AG04450 (cell line): ENCODE results near the gene BTG2. TPM values are rescaled to one million over a fixed set of nuclear protein-coding genes. Genes with fewer than 3 reads are reported as not detected.
A peak's percentile ranks its signal among the peaks of the same experiment; 100 is the strongest.

Source experiments
- CTCF ChIA-PET: fragments of 300-600, 350-600 bp; formaldehyde crosslinking; extraction: SDS; loops from one replicate; lab custom pipeline; 2022; ENCODE audit warnings: antibody characterized with exemption, inconsistent platforms; lab: Charles Lee
- POLR2A ChIA-PET: fragments of 350-600 bp; formaldehyde crosslinking; extraction: SDS; loops from one replicate; lab custom pipeline; 2021; ENCODE audit warnings: antibody characterized with exemption, inconsistent platforms; lab: Yijun Ruan, JAX
- DNase-seq: peaks from one replicate; pipeline ENCODE4 v3.0.0-alpha.2; 2011; ENCODE audit warnings: low read depth, low spot score
- H3K27ac ChIP-seq: one replicate; pipeline ENCODE4 v1.5.1; 2012; ENCODE audit warnings: low read depth, low read length, control low read depth
- H3K27me3 ChIP-seq: one replicate; pipeline ENCODE4 v1.6.0; 2012; ENCODE audit warnings: low read length; ENCODE audit not compliant: control insufficient read depth, insufficient read depth
- H3K4me3 ChIP-seq: 2 replicates; pipeline ENCODE4 v1.5.1; 2011; ENCODE audit warnings: mild to moderate bottlenecking, low read depth, low read length, control low read depth
- H3K9me3 ChIP-seq: 2 replicates; pipeline ENCODE4 v1.5.1; 2012; ENCODE audit warnings: low read length; ENCODE audit not compliant: control insufficient read depth, insufficient read depth
- polyA plus RNA-seq: library from polyadenylated mRNA; depleted of rRNA; stranded (reverse); fragments of >200 nt; gene quantifications from 2 replicates; pipeline ENCODE4 v1.2.3, GENCODE V29; 2011
- TF ChIP-seq, protein P1 (sequence below): IDR thresholded peaks from 2 replicates; pipeline ENCODE4 v1.5.1; 2011; ENCODE audit warnings: low read depth, low read length, control low read depth, inconsistent platforms

Gene BTG2
- polyA plus RNA-seq, 1 experiment: 36.5 TPM

DNA sequence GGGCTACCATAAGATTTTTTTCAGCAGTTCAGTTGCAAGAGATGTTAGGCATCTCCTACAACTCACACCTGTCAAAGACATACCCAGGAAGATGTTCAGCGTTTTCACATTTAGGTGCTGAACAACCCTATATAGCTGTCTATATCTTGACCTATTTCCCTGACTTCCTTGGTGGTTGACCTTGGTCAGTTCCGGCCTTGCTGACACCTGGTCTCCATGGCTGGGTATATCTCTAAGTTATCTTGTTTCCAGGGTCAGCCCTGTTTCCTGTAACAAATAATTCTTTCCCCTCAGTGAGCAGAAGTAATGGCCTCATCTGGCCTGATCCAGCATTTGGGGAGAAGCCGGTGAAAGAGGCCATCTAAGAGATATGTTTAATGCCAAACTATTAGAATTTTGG is 2.4 kb upstream of the BTG2 start:
- Histone ChIP-seq H3K27me3 (peaks cover 27% of the 10 kb centered on the region), H3K9me3 (peaks cover 6% of the 10 kb centered on the region; the same call in 1 of the 2 replicates), H3K27ac (no peak overlapping the region), H3K4me3 (no peak overlapping the region)
- CTCF ChIA-PET: no interaction called here
- POLR2A ChIA-PET: interaction anchor here (0.6 kb wide), 1 partner anchor 10 kb away, joined by 3 read pairs; no protein-coding TSS in a partner anchor
- TF ChIP-seq, protein P1, sequence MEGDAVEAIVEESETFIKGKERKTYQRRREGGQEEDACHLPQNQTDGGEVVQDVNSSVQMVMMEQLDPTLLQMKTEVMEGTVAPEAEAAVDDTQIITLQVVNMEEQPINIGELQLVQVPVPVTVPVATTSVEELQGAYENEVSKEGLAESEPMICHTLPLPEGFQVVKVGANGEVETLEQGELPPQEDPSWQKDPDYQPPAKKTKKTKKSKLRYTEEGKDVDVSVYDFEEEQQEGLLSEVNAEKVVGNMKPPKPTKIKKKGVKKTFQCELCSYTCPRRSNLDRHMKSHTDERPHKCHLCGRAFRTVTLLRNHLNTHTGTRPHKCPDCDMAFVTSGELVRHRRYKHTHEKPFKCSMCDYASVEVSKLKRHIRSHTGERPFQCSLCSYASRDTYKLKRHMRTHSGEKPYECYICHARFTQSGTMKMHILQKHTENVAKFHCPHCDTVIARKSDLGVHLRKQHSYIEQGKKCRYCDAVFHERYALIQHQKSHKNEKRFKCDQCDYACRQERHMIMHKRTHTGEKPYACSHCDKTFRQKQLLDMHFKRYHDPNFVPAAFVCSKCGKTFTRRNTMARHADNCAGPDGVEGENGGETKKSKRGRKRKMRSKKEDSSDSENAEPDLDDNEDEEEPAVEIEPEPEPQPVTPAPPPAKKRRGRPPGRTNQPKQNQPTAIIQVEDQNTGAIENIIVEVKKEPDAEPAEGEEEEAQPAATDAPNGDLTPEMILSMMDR: no peak
- no peak for DNase-seq

DNA sequence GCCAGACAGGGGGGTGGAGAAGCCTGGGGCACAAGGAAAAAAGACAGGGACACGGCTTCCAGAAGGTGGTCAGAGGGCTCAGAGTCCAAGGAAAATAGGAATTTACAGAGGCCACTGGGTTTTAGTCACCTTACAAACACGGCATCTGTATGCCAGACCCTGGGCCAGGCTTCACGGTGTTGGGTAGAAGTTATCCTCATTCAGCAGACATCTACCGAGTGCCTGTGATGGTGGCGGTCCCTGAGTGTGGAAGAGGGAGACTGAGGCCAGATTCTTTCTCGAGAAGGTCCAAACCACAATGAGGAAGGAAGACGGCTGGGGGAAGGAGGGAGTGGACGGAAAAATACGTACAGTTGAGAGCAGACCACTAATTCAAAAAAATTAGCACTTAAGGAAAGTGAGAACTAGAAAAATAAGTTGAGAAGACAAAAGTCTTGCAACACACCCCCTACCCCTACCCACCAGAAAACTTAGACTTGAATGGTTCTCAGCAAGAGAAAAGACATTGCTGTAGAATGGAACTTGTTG is 864 bp upstream of the BTG2 start:
- H3K9me3 ChIP-seq: peaks cover 6% of the 10 kb centered on the region; the same call in 1 of the 2 replicates
- H3K27ac ChIP-seq: no peak overlapping the region
- H3K27me3 ChIP-seq: peaks cover 23% of the 10 kb centered on the region
- DNase-seq: no peak
- ChIA-PET CTCF (interaction anchor here (0.8 kb wide), 1 partner anchor 37 kb away, joined by 7 read pairs; no protein-coding TSS in a partner anchor), POLR2A (interaction anchor here (0.6 to 2.5 kb wide), 5 partner anchors 12 to 31 kb away, joined by 3 to 12 read pairs (median 3); no protein-coding TSS in a partner anchor)
- H3K4me3 ChIP-seq: no peak overlapping the region
- TF ChIP-seq, protein P1: no peak

DNA sequence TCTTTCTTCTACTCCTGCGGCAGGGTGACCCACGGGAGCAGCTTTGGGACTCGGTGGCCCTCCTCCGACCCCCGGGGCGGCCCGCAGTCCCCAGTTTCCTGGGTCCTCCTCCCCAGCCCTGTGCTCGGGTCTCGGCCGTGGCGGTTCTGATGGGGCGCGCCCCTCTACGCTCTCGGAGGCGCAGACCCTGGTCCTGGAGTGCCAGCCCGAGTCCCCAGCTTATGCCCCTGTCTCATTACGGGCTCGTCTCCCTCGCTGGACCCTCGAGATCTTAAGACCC is 430 bp downstream of the BTG2 start:
- DNase-seq: no peak
- ChIA-PET POLR2A (interaction anchor here (0.9 to 2.5 kb wide), 7 partner anchors 11 to 39 kb away, joined by 3 to 12 read pairs (median 5); no protein-coding TSS in a partner anchor), CTCF (interaction anchor here (1.0 to 3.4 kb wide), 4 partner anchors 11 to 135 kb away, joined by 3 to 14 read pairs (median 6); no protein-coding TSS in a partner anchor)
- H3K4me3 ChIP-seq: peak overlapping the region; percentile 87
- peaks cover 6% of the 10 kb centered on the region; the same call in 1 of the 2 replicates for H3K9me3 ChIP-seq
- peaks cover 16% of the 10 kb centered on the region for H3K27me3 ChIP-seq
- TF ChIP-seq, protein P1: no peak
- H3K27ac ChIP-seq: peak overlapping the region; percentile 47

DNA sequence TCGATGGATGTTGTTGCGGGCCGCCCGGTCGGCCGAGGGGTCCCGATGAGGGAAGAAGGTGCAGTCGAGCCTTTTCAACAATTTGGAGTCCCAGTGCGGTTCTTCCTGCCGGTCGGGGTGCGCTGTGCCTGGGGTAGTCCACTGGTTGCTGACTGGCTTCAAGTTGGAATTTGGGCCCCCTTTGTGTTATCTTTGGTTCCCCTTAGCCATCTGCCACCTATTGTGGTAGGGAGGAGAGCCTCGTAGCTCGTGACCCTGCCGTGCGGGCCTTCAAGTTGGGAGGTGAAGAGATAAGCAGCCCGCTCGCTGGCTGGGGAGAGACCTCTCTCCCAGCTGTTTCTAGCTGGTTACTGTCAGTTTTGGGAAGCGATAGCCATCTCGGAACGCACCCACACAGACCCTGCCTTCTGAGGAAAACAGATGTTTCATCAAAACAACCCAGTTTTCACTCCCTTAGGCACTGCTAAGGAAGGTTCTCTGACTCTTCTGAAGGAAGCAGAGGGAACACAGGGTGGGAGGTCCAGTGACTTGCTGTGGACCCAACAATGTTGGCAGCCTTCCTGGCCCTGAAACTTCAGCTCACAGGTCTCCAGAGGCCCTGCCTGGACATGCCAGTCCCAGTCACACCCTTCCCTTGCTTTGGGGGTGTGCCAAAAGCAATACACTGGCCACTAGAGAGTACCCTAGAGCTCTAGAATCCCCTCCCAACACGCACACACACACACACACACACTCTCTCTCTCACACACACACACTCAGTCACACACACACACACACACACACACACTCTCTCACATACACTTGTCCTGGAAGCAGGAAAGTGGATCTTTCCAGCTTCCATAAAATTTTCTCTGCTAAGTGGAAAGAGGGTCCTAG is 1.0 kb downstream of the BTG2 start:
- ChIA-PET POLR2A (interaction anchor here (0.5 to 2.5 kb wide), 10 partner anchors 11 to 533 kb away, joined by 3 to 12 read pairs (median 4); no protein-coding TSS in a partner anchor), CTCF (interaction anchor here (0.8 to 5.6 kb wide), 8 partner anchors 11 to 134 kb away, joined by 3 to 29 read pairs (median 4); no protein-coding TSS in a partner anchor)
- peaks cover 6% of the 10 kb centered on the region; the same call in 1 of the 2 replicates for H3K9me3 ChIP-seq
- DNase-seq: no peak
- H3K27me3 ChIP-seq: peaks cover 11% of the 10 kb centered on the region
- peak overlapping the region; percentile 87 for H3K4me3 ChIP-seq
- H3K27ac ChIP-seq: peak overlapping the region; percentile 23
- TF ChIP-seq, protein P1: peak; percentile 17; the same call in 1 of the 2 replicates
